ENCODE results near the gene HLA-B. TPM values are rescaled to one million over a fixed set of nuclear protein-coding genes. Genes with fewer than 3 reads are reported as not detected.

Gene HLA-B
- total and polyA plus RNA-seq, 2 of the 8 experiments (the other 6 are each of a cell fraction or from before 2014, with no cell fraction given), result 154 to 233 TPM

DNA sequence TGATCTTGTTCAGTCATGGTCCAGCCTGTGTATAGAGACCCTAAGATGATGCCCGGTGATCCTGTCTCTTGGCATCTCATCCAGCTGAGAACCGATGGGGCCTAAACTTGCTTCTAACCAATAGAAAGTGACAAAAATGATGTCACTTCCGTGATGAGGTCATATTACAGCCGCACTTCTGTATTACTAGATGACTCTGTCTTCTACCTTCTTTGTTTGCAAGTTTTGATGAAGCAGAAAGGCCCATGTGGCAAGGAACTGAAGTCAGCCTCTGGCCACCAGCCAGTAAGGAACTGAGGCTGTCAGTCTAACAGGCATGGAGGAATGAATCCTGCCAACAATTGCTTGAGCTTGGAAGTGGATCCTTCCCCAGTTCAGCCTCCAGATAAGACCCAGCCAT lies 52.3 kb downstream of the HLA-B start:
- Histone ChIP-seq H4K91ac (replicated peaks; ENCODE audit: insufficient read length, low read length) (no peak overlapping the region), H3K23me2 (ENCODE audit: low read depth, low read length) (peaks cover 8% of the 10 kb centered on the region; the same call in 1 of the 2 replicates), H3K27ac (ENCODE audit: low read depth, low read length) (no peak overlapping the region), H2BK12ac (ENCODE audit: low read depth, low read length) (no peak overlapping the region), H4K5ac (ENCODE audit: insufficient read length, low read depth, low read length) (no peak overlapping the region), H3K23ac (ENCODE audit: insufficient read length) (no peak overlapping the region), H3K79me1 (ENCODE audit: low read depth, low read length) (no peaks in the 10 kb centered on the region), H2AFZ (ENCODE audit: low read length) (peak overlapping the region; percentile 18; the same call in 1 of the 2 replicates), H3K18ac (ENCODE audit: extremely low read depth, low read length) (no peak overlapping the region), H3K4me2 (ENCODE audit: insufficient read depth in 1 of 2, low read depth in 2 of 2, low read length in 2 of 2) (no peak overlapping the region), H2BK120ac (replicated peaks; ENCODE audit: low read depth, low read length) (no peak overlapping the region), H3K79me2 (ENCODE audit: control insufficient read depth in 1 of 2, insufficient read depth in 2 of 2, low read length in 2 of 2) (no peaks in the 10 kb centered on the region), H3K27me3 (replicated peaks in 1 of 4; ENCODE audit: control insufficient read depth in 3 of 4, extremely low read depth in 1 of 4, insufficient read depth in 3 of 4, low read length in 3 of 4) (peaks cover 0 to 7% (median 4%) of the 10 kb centered on the region in 4 experiments; a peak in 4 of 7 replicates), H3K9me3 (ENCODE audit: insufficient read depth in 2 of 2, low read depth in 1 of 2, low read length in 1 of 2) (no peaks in the 10 kb centered on the region), H3K36me3 (ENCODE audit: control insufficient read depth in 2 of 4, insufficient read depth in 4 of 4, low read length in 3 of 4) (no peaks in the 10 kb centered on the region), H4K20me1 (replicated peaks in 1 of 2; ENCODE audit: control insufficient read depth in 1 of 2, insufficient read depth in 2 of 2, low read length in 2 of 2) (no peaks in the 10 kb centered on the region), H3K4me3 (ENCODE audit: extremely low read depth in 1 of 4, insufficient read depth in 2 of 4, low read depth in 3 of 4, low read length in 4 of 4) (no peak overlapping the region), H3K4me1 (replicated peaks in 1 of 4; ENCODE audit: control insufficient read depth in 3 of 4, insufficient read depth in 4 of 4, low read length in 3 of 4) (peaks cover 0 to 2% (median 0%) of the 10 kb centered on the region in 4 experiments; a peak in 3 of 7 replicates), H3K14ac (ENCODE audit: insufficient read length) (no peak overlapping the region), H3K4ac (replicated peaks; ENCODE audit: insufficient read length, low read depth, low read length) (no peak overlapping the region), H2AK5ac (ENCODE audit: low read depth, low read length) (no peak overlapping the region), H4K8ac (ENCODE audit: extremely low read depth, insufficient read depth, low read length) (no peak overlapping the region), H2BK5ac (ENCODE audit: low read depth, low read length) (no peak overlapping the region), H3K56ac (replicated peaks; ENCODE audit: insufficient read length, low read depth, low read length) (no peak overlapping the region), H2BK15ac (ENCODE audit: low read length) (no peak overlapping the region), H2BK20ac (ENCODE audit: low read length) (no peak overlapping the region), H3K9ac (replicated peaks in 1 of 4; ENCODE audit: extremely low read depth in 1 of 4, low read depth in 3 of 4, low read length in 3 of 4) (no peak overlapping the region)
- WGBS, 2 experiments (ENCODE audit: extremely low coverage in 1 of 2, insufficient coverage in 1 of 2, insufficient read length in 1 of 2, insufficient replicate concordance in 2 of 2, low coverage in 1 of 2, low lambda C conversion rate in 2 of 2, missing lambda C conversion rate in 1 of 2), result 76% methylated on average over 4 of the region's 4 CpGs; no CpG with 5 or more reads in 1 of the 2 experiments
- FAIRE-seq (no peak), DNase-seq (ENCODE audit: low read depth in 1 of 2, low spot score in 2 of 2) (no peak)
- TF ChIP-seq TCF12 (IDR thresholded peaks at IDR 0.05; ENCODE audit: low read depth, low read length) (no peak), SP1 (IDR thresholded peaks at IDR 0.05; ENCODE audit: low read depth, low read length) (no peak), EGR1 (IDR thresholded peaks at IDR 0.05; ENCODE audit: borderline replicate concordance, low read depth, low read length) (no peak), GABPA (IDR thresholded peaks at IDR 0.05; ENCODE audit: borderline replicate concordance, insufficient read depth, low read length) (no peak), RBBP5 (IDR thresholded peaks at IDR 0.05; ENCODE audit: borderline replicate concordance, low read depth, low read length) (no peak)
- POLR2A ChIA-PET (ENCODE audit: partially characterized antibody), result no interaction called here
- CTCF ChIA-PET (ENCODE audit: partially characterized antibody), result interaction anchor here (0.9 to 1.2 kb wide), 3 partner anchors 25 to 108 kb away, joined by 3 to 5 read pairs (median 3); no protein-coding TSS in a partner anchor
